Esophagus squamous epithelium (tissue), 5 donors: Measurements from ENCODE around the gene PKN1. TPM values are rescaled to one million over a fixed set of nuclear protein-coding genes. Genes with fewer than 3 reads are reported as not detected.

Experiments
- DNase-seq: peaks from one replicate; lab custom pipeline; 2025; lab: John Stamatoyannopoulos, UW
- H3K27ac ChIP-seq, 4 donors: fragments of 200-600 bp; sonication (generic); one replicate each; pipeline ENCODE4 v1.5.1; 2016 to 2019; ENCODE audit warnings: mild to moderate bottlenecking in 1 of 4
- H3K27me3 ChIP-seq, 4 donors: fragments of 200-600 bp; sonication (generic); 1 replicate in 3 of 4; 2 replicates in 1 of 4; pipeline versions ENCODE4 v1.5.1 to v1.6.0; 2017 to 2021; ENCODE audit warnings: antibody characterized with exemption in 1 of 4
- H3K36me3 ChIP-seq, 3 donors: fragments of 200-600 bp; sonication (generic); one replicate each; pipeline ENCODE4 v1.5.1; 2016 to 2019
- H3K4me1 ChIP-seq, 3 donors: fragments of 200-600 bp; sonication (generic); one replicate each; pipeline ENCODE4 v1.5.1; 2017 to 2019
- H3K4me3 ChIP-seq, 4 donors: fragments of 200-600 bp; sonication (generic); 1 replicate in 3 of 4; 2 replicates in 1 of 4; pipeline ENCODE4 v1.5.1; 2016 to 2019; ENCODE audit warnings: mild to moderate bottlenecking in 2 of 4, moderate library complexity in 1 of 4
- H3K9me3 ChIP-seq, 3 donors: fragments of 200-600 bp; sonication (generic); one replicate each; pipeline ENCODE4 v1.5.1; 2016 to 2019
- CTCF ChIP-seq, 6 experiments: fragments of 450-650 bp in 4 of 6; fragments of 200-600 bp in 2 of 6; sonication (generic) in 2 of 6; IDR thresholded peaks; one replicate each; pipeline ENCODE4 v1.5.1; 2016 to 2019; ENCODE audit warnings: antibody characterized with exemption in 6 of 6, mild to moderate bottlenecking in 4 of 6, moderate library complexity in 4 of 6
- POLR2A ChIP-seq, 4 donors: fragments of 450-650 bp; IDR thresholded peaks; one replicate each; pipeline ENCODE4 v1.6.1; 2017; ENCODE audit warnings: antibody characterized with exemption in 4 of 4, mild to moderate bottlenecking in 4 of 4, moderate library complexity in 3 of 4
- WGBS, 2 donors: methylation state at CpG; one replicate each; pipeline ENCODE4 v1.1.5; 2018; 5-methylcytosine and 5-hydroxymethylcytosine counted together
- intact Hi-C: fragments of 100-400 bp; cut with DNase I; formaldehyde crosslinking; loops from one replicate; pipeline ENCODE4 v1.15.0; 2022
- total RNA-seq, 4 donors: library from RNA; depleted of rRNA; stranded (reverse); fragments of >200 nt; gene quantifications; one replicate each; pipeline ENCODE4 v1.1.0, GENCODE V29; 2016
- donor health status: DM: yes; HTN: yes; CAD: no.

PKN1 gene
- total RNA-seq: 10 to 100 TPM in 2 of 4 donors, 1 to 10 TPM in 2; 6.1 to 38.3 (median 21.0) TPM

- H3K27me3 ChIP-seq: peaks cover 0 to 35% (median 0%) of the 10 kb centered on the region in 4 donors
- peak within 1 kb of the TSS; percentile 55 to 95 (median 73) for H3K4me3 ChIP-seq
- H3K27ac ChIP-seq: peak within 1 kb of the TSS; percentile 80 to 91 (median 86)
- intact Hi-C loops: no loop called here
- peaks cover 0 to 6% (median 0%) of the 10 kb centered on the region in 3 donors for H3K36me3 ChIP-seq
- no peak for DNase-seq
- H3K4me1 ChIP-seq: peaks cover 21 to 46% (median 22%) of the 10 kb centered on the region in 3 donors
- TF ChIP-seq POLR2A (IDR thresholded peaks at IDR 0.05): peak in 1 of 4 donors; percentile 6
- TF ChIP-seq CTCF (IDR thresholded peaks at IDR 0.05): no peak
- no peaks in the 10 kb centered on the region for H3K9me3 ChIP-seq
- WGBS, 2 donors: 25 to 31% methylated on average over 4 to 9 of the region's 85 CpGs
Observed at GRCh38 chr19:14432791-14433553, at the start of gene PKN1. Gene PKN1 (plus strand): TSS chr19:14433306. CDS start chr19:14433522, 216 bp downstream.

- 9 to 18% methylated on average over 7 to 10 of the region's 10 CpGs for WGBS, 2 donors
- Histone ChIP-seq H3K27me3 (no peaks in the 10 kb centered on the region), H3K27ac (peak overlapping the region; percentile 55 to 85 (median 84)), H3K4me3 (peak overlapping the region; percentile 8 to 80 (median 54)), H3K36me3 (peaks cover 0 to 4% (median 0%) of the 10 kb centered on the region in 3 donors), H3K4me1 (peaks cover 20 to 65% (median 37%) of the 10 kb centered on the region in 3 donors), H3K9me3 (no peaks in the 10 kb centered on the region)
- intact Hi-C loops: no loop called here
- no peak for DNase-seq
- peak in 1 of 4 donors; percentile 18 for TF ChIP-seq POLR2A (IDR thresholded peaks at IDR 0.05)
- TF ChIP-seq CTCF (IDR thresholded peaks at IDR 0.05): no peak
Observed at GRCh38 chr19:14383661-14384555, 49.2 kb upstream of the PKN1 start.

GRCh38 chr19:14385492-14385891, 47.6 kb upstream of the PKN1 start:
- H3K9me3 ChIP-seq: no peaks in the 10 kb centered on the region
- no peak for DNase-seq
- H3K27ac ChIP-seq: peak overlapping the region in 3 of 4 donors; percentile 34 to 84 (median 38)
- H3K36me3 ChIP-seq: peaks cover 0 to 9% (median 0%) of the 10 kb centered on the region in 3 donors
- intact Hi-C loops: no loop called here
- H3K4me1 ChIP-seq: peaks cover 19 to 49% (median 36%) of the 10 kb centered on the region in 3 donors
- TF ChIP-seq CTCF (IDR thresholded peaks at IDR 0.05): no peak
- no peak for TF ChIP-seq POLR2A (IDR thresholded peaks at IDR 0.05)
- 71 to 90% methylated on average over 3 of the region's 11 CpGs for WGBS, 2 donors
- H3K27me3 ChIP-seq: no peaks in the 10 kb centered on the region
- H3K4me3 ChIP-seq: peak overlapping the region in 1 of 4 donors; percentile 15

GRCh38 chr19:14390548-14390947, 42.6 kb upstream of the PKN1 start:
- no peaks in the 10 kb centered on the region for H3K4me1 ChIP-seq
- H3K36me3 ChIP-seq: peaks cover 0 to 48% (median 4%) of the 10 kb centered on the region in 3 donors
- TF ChIP-seq CTCF (IDR thresholded peaks at IDR 0.05) (no peak), POLR2A (IDR thresholded peaks at IDR 0.05) (no peak)
- intact Hi-C loops: no loop called here
- H3K4me3 ChIP-seq: no peak overlapping the region
- H3K27ac ChIP-seq: no peak overlapping the region
- no peaks in the 10 kb centered on the region for H3K9me3 ChIP-seq
- H3K27me3 ChIP-seq: no peaks in the 10 kb centered on the region
- DNase-seq: no peak
- 90 to 91% methylated on average over 4 to 5 of the region's 5 CpGs for WGBS, 2 donors
